Vagina (tissue), 2 donors: ENCODE measurements around the gene HTRA2.

Experiments
- POLR2A ChIP-seq, 2 donors: fragments of 450-650 bp; IDR thresholded peaks; one replicate each; pipeline ENCODE4 v1.6.1; 2017; ENCODE audit warnings: antibody characterized with exemption in 2 of 2, mild to moderate bottlenecking in 2 of 2, moderate library complexity in 2 of 2
- TF ChIP-seq, protein P1 (sequence below), 3 experiments: fragments of 450-650 bp in 2 of 3; fragments of 200-600 bp in 1 of 3; sonication (generic) in 1 of 3; IDR thresholded peaks; one replicate each; pipeline ENCODE4 v1.5.1; 2017 to 2019; ENCODE audit warnings: antibody characterized with exemption in 3 of 3, mild to moderate bottlenecking in 2 of 3, moderate library complexity in 2 of 3

DNA sequence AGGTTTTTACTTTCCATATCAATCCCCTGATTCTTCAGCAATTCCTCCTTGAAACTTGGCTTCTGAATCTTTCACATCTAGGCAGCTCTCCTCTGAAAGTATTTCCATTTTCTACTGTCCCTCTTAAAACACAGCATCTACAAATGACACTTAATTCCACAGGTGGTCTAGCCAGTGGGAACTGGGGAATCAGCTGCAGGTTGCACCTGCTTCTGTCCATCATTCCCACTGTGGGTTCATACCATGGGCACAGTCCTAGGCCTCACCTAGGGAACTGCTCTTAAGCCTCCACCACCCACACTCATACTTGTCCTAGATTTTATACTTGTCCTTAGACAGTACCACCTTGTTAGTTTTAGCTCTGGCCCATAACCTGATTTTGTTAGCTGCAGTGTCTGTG is 21.8 kb downstream of the HTRA2 start:
- TF ChIP-seq, protein P1, sequence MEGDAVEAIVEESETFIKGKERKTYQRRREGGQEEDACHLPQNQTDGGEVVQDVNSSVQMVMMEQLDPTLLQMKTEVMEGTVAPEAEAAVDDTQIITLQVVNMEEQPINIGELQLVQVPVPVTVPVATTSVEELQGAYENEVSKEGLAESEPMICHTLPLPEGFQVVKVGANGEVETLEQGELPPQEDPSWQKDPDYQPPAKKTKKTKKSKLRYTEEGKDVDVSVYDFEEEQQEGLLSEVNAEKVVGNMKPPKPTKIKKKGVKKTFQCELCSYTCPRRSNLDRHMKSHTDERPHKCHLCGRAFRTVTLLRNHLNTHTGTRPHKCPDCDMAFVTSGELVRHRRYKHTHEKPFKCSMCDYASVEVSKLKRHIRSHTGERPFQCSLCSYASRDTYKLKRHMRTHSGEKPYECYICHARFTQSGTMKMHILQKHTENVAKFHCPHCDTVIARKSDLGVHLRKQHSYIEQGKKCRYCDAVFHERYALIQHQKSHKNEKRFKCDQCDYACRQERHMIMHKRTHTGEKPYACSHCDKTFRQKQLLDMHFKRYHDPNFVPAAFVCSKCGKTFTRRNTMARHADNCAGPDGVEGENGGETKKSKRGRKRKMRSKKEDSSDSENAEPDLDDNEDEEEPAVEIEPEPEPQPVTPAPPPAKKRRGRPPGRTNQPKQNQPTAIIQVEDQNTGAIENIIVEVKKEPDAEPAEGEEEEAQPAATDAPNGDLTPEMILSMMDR (IDR thresholded peaks at IDR 0.05) = no peak
- no peak for TF ChIP-seq POLR2A (IDR thresholded peaks at IDR 0.05)
